NB4 (cell line): Measurements from ENCODE around the gene SUSD6.

Experiments used
- CTCF ChIP-seq: IDR thresholded peaks from one replicate; pipeline ENCODE4 v1.5.1; 2012; ENCODE audit warnings: low read depth, low read length
- POLR2A ChIP-seq: IDR thresholded peaks from 2 replicates; pipeline ENCODE4 v1.6.1; 2011; ENCODE audit warnings: mild to moderate bottlenecking; ENCODE audit not compliant: insufficient read length; ENCODE audit errors: extremely low read depth

GRCh38 chr14:69711477-69711876 is 100.1 kb downstream of the SUSD6 start:
- TF ChIP-seq POLR2A (no peak), CTCF (no peak)
